SK-N-DZ (cell line): ENCODE results near the gene SMCO4.

Experiments
- DNase-seq: peaks from one replicate; pipeline ENCODE4 v3.0.0-alpha.2; 2015; ENCODE audit warnings: low spot score

The SMCO4 gene

GRCh38 chr11:93504110-93505095 lies 38.8 kb downstream of the SMCO4 start:
- DNase-seq, result no peak

DNA sequence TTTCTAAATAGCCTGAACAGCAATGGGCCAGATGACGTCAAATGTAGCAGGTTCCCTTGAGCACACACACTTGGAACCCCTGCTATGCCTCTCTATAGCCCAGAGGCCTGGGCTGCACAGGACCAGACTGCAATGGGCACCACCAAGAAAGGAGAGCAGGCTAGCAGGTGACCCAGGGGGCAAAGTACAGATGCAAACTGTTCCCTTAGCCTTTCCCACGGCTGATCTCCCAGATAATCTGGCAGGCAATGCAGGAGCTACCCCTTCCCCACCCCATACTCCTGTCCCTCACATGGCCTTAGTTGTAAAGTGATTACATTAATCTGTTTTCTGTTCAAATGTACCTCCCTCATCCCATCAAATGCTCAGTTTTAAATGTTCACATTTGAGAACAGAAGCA lies 41.3 kb downstream of the SMCO4 start:
- DNase-seq, result no peak

DNA sequence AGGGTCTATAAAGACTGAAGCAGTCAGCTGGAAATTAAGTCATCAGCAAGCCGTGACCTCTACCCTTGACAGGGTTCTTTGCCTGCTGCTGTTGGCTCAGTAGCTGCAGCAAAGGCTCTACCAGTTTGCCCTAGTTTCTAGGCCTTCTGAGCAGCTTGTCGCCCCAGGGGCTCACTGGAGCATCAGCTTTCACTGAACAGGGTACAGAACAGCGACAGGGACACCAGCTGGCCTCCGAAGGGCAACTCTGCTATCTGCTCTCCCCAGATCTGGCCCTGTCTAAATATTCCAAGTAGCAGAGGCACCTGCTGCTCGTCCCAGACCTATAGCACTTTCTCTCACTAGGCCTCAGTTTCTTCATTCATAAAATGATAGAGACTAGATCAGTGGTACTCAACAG lies 42.4 kb downstream of the SMCO4 start:
- DNase-seq, result no peak

DNA sequence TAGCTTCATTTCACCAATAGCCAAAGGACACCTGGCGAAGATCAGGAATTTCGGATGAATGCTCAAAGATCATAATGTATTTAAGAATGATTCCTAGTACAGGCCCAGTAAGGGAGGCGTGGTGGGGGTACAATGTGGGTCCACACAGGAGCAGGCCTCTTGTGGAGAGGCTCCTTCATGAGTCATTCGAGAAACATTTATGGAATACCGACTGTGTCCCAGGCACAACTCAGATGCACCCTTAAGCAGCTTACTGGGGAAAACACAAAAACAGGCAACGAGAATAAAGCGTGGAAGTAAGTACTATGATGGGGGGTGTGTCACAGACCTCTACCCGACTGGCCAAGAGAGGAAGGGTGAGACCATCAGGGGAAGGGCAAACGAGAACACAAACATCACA lies 44.5 kb downstream of the SMCO4 start:
- DNase-seq, result no peak

GRCh38 chr11:93498161-93498560 lies 45.0 kb downstream of the SMCO4 start:
- no peak for DNase-seq

GRCh38 chr11:93497596-93497995 lies 45.6 kb downstream of the SMCO4 start:
- no peak for DNase-seq

- no peak for DNase-seq
These were observed 48.8 kb downstream of the SMCO4 start for GRCh38 chr11:93494357-93494756.

DNA sequence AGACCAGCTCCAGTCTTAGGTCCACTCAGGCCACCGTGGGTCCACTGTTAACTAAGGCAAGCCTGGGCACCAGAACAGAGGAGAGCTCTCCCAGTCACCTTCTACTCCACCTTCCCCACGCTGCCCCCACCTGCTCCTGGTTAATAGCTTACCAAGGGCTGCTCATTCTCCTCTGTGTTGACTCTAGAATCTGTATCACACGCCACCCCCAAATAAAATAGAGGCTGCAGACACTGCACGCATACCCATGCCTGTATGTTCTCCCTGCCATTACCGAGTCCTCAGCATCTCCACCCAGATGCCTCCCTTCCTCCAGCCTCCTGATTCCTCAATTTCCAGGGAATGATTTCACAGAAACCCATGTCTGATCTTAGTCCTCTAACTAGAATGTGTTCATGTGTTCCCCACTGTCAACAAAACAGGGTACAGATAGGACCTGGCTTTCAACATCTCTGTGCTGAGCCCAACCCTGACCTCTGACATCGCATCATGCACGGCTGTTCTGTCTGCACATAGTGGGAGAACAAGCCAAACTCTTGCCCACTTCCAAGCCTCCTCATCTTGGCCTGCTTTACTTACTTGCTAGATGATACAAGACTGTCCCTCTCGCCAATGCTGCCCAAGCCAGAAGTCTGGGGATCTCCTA lies 49.8 kb downstream of the SMCO4 start:
- DNase-seq, result no peak

DNA sequence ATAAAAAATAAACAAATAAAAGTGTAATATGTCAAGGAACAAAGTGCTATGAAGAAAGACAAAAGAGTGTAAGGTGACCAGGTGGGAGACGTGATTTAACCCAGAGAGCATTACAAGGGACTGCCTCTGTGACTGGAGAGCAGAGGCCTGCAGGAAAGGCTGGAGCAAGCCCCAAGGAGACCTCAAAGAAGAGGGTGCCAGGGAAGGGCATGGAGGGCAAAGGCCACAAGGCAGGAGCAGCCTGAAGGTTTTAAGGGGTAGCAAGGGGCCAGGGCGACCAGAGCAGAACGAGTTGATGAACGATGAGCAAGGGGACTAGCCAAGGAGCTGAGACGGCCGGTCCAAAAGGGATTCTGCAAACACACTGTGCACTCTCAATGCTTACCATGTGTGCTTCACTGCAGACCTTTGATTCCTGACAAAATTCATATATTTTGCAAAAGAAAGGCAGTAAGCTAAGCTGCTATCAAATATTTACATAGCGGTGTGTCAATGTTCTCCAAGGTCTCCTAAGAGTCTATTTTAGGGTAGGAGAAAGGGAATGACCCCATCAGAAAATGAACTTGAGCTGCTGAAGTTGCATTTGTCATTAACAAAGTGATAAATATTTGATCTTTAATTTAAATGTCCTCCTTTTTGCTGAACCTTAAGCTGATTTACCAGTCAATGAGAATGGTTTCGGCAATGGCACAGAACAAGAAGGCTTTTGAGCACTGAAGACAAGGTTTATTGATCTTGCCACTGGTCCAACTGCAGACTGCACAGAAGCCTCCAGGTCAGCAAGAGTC lies 50.5 kb downstream of the SMCO4 start:
- DNase-seq, result no peak

- no peak for DNase-seq
These were observed 51.2 kb downstream of the SMCO4 start for GRCh38 chr11:93491973-93492372.

- DNase-seq, result no peak
These were observed 52.1 kb downstream of the SMCO4 start for GRCh38 chr11:93490996-93491618.

DNA sequence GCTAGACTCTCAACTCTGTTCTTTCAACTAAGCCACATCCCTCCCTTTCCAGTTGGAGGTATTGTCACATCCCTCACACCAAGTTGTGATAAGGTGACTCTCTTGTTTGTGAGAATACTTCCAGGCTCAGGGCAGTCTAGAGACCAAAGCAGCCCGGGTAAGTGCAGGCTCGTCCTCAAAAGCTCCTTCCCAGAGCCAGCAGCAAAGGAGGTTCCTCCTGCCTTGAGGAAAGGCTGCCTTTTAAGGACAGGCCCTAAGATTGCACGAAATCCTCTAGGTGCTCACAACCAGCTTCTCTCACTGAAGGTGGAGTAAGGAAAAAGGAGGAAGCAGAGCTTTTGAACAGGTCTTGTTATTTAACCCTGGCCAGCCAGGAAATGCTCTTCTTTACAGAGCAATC lies 53.4 kb downstream of the SMCO4 start:
- no peak for DNase-seq

DNA sequence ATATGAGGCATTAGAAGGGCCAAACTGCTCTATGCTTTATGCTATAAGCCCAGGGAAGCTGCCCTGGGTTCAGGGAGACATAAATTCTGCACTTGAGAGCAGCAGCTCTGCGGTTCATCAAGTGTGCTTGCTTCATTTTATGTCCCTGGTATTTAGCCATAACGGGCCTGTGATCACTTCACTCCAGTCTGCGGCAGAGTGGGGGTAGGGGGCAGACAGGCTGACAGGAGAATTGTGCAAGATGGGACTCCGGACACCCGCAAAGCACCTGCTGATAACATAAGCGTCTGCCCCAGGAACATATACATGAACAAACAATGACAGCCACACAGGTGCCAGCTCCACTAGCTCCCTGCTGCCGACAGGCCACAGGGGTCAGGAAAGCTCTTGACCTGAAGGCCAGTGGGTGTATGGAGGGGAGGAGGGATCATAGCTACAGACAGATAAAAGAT lies 56.1 kb downstream of the SMCO4 start:
- peak; percentile 45 for DNase-seq

DNA sequence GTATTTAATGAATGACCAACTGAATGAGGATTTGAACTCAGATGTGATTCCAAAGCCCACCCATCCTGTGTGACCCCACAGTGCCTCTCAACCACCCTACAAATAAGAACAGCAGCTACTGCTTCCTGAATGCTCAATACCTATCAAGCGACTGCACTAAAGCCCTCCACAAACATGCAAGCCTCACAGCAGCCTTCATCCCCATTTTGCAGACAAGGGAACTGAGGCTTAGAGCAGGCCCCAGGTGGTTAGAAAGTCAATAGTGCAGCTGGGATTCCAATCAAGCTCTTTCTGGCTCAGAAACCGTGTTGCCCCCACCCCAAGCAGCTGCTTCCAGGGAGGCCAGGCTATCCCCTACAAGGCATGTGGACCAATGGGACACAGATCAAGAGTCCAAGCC lies 57.2 kb downstream of the SMCO4 start:
- DNase-seq, result no peak

DNA sequence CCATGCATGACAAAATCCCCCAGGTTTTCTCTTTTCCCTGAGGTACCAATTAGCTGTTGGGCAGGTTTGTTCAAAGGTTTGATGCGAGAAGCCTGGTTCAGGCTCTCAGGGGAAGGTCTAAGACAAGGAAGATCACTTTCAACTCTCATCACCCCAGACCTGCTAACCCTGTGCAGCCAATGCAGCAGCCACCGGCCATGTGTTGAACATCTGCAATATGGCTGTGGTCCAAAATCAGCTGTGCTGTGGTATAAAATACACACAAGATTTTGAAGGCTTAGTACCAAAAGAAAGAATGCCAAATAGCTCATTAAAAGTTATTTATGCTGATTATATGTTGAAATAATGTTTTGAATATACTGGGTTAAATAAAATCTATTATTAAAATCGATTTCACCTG lies 58.5 kb downstream of the SMCO4 start:
- no peak for DNase-seq

- no peak for DNase-seq
These were observed 60.6 kb downstream of the SMCO4 start for GRCh38 chr11:93482556-93482955.

DNA sequence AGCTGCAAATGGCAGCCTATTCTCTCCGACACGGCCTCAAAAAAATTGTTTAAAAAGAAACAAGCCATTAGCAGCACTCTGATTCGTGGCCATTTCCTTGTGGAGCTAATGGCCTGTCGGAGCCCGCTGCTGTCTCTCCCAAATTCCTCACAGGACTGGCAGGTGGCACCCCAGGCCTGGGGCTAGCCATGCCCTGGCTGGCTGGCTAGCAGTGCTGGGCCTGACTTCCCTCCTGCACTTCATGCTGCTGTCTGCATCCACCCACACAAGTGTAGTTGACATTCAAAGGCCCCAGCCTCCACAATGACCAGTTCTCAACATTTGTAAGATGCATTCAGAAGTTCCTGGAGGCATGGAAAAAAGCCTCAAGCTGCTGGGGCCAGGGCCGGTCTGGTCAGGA lies 61.5 kb downstream of the SMCO4 start:
- DNase-seq, result no peak

GRCh38 chr11:93481279-93481678 lies 61.9 kb downstream of the SMCO4 start:
- no peak for DNase-seq

GRCh38 chr11:93480756-93481155 lies 62.4 kb downstream of the SMCO4 start:
- no peak for DNase-seq

DNA sequence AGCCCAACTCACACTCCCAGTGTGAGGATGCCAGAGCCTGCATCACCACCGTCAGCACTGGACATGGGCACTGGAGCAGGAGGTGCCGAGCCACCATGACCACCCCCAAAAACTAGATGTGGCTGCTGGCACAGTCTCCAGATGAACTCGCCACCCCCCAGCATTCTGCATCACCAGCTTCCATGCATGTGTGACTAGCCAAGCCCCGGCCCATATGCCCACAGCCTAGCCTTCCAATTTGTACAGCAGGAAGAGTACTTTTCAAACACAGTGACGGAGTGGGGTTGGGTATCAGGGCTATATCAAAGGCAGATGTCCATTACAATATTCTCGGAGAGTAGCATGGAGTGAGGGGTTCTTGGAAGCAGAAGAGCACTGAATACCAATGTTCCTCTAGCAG lies 62.9 kb downstream of the SMCO4 start:
- no peak for DNase-seq

DNA sequence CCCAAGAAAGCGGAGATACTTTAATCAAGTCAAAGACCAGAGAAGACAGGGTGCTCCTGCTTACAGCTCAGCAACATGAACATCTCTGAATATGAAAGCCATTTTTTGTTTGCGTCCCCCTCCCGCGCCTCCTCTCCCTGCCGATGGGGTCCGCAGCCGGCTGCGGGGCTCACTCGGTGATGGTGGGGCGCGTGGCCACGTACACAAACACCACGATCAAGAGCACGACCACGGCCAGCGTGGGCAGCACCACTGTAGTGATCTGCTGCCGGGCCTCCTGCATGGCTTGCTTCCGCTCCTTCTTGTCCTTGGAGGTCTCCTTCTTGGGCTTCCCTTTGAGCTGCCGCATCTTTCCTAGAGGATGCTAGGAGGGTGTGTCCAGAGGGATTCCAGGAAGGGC lies 64.3 kb downstream of the SMCO4 start:
- DNase-seq, result no peak
